ENCODE measurements around the gene PKN2.

Gene PKN2

GRCh38 chr1:88658419-88658818, 25.7 kb upstream of the PKN2 start:
- H3K4me2 ChIP-seq (ENCODE audit: insufficient read depth, low read length) = no peak overlapping the region

GRCh38 chr1:88659552-88659951, 24.5 kb upstream of the PKN2 start:
- Histone ChIP-seq H3K9ac (ENCODE audit: low read depth, low read length) (no peak overlapping the region), H3K4me2 (ENCODE audit: insufficient read depth, low read length) (no peak overlapping the region)
- ATAC-seq (ENCODE audit: insufficient read depth, low read depth) = no peak

More at GRCh38 chr1:88658419-88658818, 25.7 kb upstream of the PKN2 start:
- Histone ChIP-seq H3K9me3 (ENCODE audit: insufficient read depth, low read length, severe bottlenecking) (no peaks in the 10 kb centered on the region), H3K9ac (ENCODE audit: low read depth, low read length) (no peak overlapping the region), H3K79me2 (ENCODE audit: insufficient read depth, low read length) (no peaks in the 10 kb centered on the region), H2AFZ (ENCODE audit: low read depth, low read length) (no peak overlapping the region), H4K20me1 (ENCODE audit: insufficient read depth, low read length) (no peaks in the 10 kb centered on the region), H3K36me3 (ENCODE audit: insufficient read depth, low read length) (no peaks in the 10 kb centered on the region), H3K4me3 (ENCODE audit: low read depth in 1 of 2, low read length in 2 of 2) (no peak overlapping the region), H3K4me1 (ENCODE audit: insufficient read depth, low read length) (no peaks in the 10 kb centered on the region), H3K27me3 (ENCODE audit: insufficient read depth, low read length, poor library complexity) (no peaks in the 10 kb centered on the region), H3K27ac (ENCODE audit: low read length) (no peak overlapping the region)
- ATAC-seq (ENCODE audit: insufficient read depth, low read depth) = no peak
- TF ChIP-seq CTCF (IDR thresholded peaks at IDR 0.05; ENCODE audit: borderline replicate concordance, extremely low read depth, low read length, poor library complexity, severe bottlenecking) = no peak
- TF ChIP-seq EZH2 (IDR thresholded peaks at IDR 0.05; ENCODE audit: borderline replicate concordance, low read depth, low read length, severe bottlenecking) = no peak
- no peak for DNase-seq

GRCh38 chr1:88661188-88661587, 22.9 kb upstream of the PKN2 start:
- Histone ChIP-seq H3K79me2 (ENCODE audit: insufficient read depth, low read length) (no peaks in the 10 kb centered on the region), H3K27ac (ENCODE audit: low read length) (no peak overlapping the region), H3K4me2 (ENCODE audit: insufficient read depth, low read length) (no peak overlapping the region), H2AFZ (ENCODE audit: low read depth, low read length) (no peak overlapping the region), H3K4me3 (ENCODE audit: low read depth in 1 of 2, low read length in 2 of 2) (no peak overlapping the region), H3K36me3 (ENCODE audit: insufficient read depth, low read length) (no peaks in the 10 kb centered on the region), H3K27me3 (ENCODE audit: insufficient read depth, low read length, poor library complexity) (no peaks in the 10 kb centered on the region), H3K4me1 (ENCODE audit: insufficient read depth, low read length) (no peaks in the 10 kb centered on the region), H4K20me1 (ENCODE audit: insufficient read depth, low read length) (no peaks in the 10 kb centered on the region), H3K9ac (ENCODE audit: low read depth, low read length) (no peak overlapping the region), H3K9me3 (ENCODE audit: insufficient read depth, low read length, severe bottlenecking) (no peaks in the 10 kb centered on the region)
- no peak for TF ChIP-seq CTCF (IDR thresholded peaks at IDR 0.05; ENCODE audit: borderline replicate concordance, extremely low read depth, low read length, poor library complexity, severe bottlenecking)
- TF ChIP-seq EZH2 (IDR thresholded peaks at IDR 0.05; ENCODE audit: borderline replicate concordance, low read depth, low read length, severe bottlenecking) = no peak
- peak; percentile 53; the same call in 2 of the 3 replicates for ATAC-seq (ENCODE audit: insufficient read depth, low read depth)
- no peak for DNase-seq

More at GRCh38 chr1:88659552-88659951, 24.5 kb upstream of the PKN2 start:
- Histone ChIP-seq H3K27me3 (ENCODE audit: insufficient read depth, low read length, poor library complexity) (no peaks in the 10 kb centered on the region), H3K27ac (ENCODE audit: low read length) (no peak overlapping the region), H3K36me3 (ENCODE audit: insufficient read depth, low read length) (no peaks in the 10 kb centered on the region), H2AFZ (ENCODE audit: low read depth, low read length) (no peak overlapping the region), H3K4me3 (ENCODE audit: low read depth in 1 of 2, low read length in 2 of 2) (no peak overlapping the region), H3K9me3 (ENCODE audit: insufficient read depth, low read length, severe bottlenecking) (no peaks in the 10 kb centered on the region), H3K79me2 (ENCODE audit: insufficient read depth, low read length) (no peaks in the 10 kb centered on the region), H3K4me1 (ENCODE audit: insufficient read depth, low read length) (no peaks in the 10 kb centered on the region), H4K20me1 (ENCODE audit: insufficient read depth, low read length) (no peaks in the 10 kb centered on the region)
- DNase-seq = no peak
- no peak for TF ChIP-seq CTCF (IDR thresholded peaks at IDR 0.05; ENCODE audit: borderline replicate concordance, extremely low read depth, low read length, poor library complexity, severe bottlenecking)
- no peak for TF ChIP-seq EZH2 (IDR thresholded peaks at IDR 0.05; ENCODE audit: borderline replicate concordance, low read depth, low read length, severe bottlenecking)

Measured in DND-41 (cell line).